H1 (cell line): ENCODE measurements around the gene PCDHGB1. TPM values are rescaled to one million over a fixed set of nuclear protein-coding genes. Genes with fewer than 3 reads are reported as not detected.

Experiments
- CTCF ChIA-PET: fragments of 300-600 bp; sonication (Branson Sonifier 250); formaldehyde crosslinking; loops from one replicate; lab custom pipeline; 2021; ENCODE audit not compliant: partially characterized antibody; lab: Charles Lee
- POLR2A ChIA-PET: fragments of 300-600 bp; sonication (Branson Sonifier 250); formaldehyde crosslinking; loops from one replicate; lab custom pipeline; 2021; ENCODE audit warnings: inconsistent platforms; ENCODE audit not compliant: partially characterized antibody; lab: Charles Lee
- DNase-seq, 2 experiments: peaks; one replicate each; pipeline versions ENCODE4 v3.0.0 to v3.0.0-alpha.2; 2010 to 2022; ENCODE audit warnings: low spot score in 2 of 2, low read depth in 1 of 2, mixed read lengths in 1 of 2
- FAIRE-seq: peaks from 2 replicates; lab custom pipeline; 2011; peaks lifted over from hg19 to GRCh38; lab: Jason Lieb, UNC
- H2AFZ ChIP-seq: 2 replicates; pipeline ENCODE4 v1.8.1; 2012; ENCODE audit warnings: low read length, inconsistent platforms
- H2AK5ac ChIP-seq: 2 replicates; pipeline ENCODE4 v1.6.1; 2013; ENCODE audit warnings: low read depth, low read length
- H2BK120ac ChIP-seq: replicated peaks from 2 replicates; pipeline ENCODE3; 2013; ENCODE audit warnings: low read depth, low read length, inconsistent platforms
- H2BK12ac ChIP-seq: 2 replicates; pipeline ENCODE4 v1.6.1; 2013; ENCODE audit warnings: low read depth, low read length
- H2BK15ac ChIP-seq: 2 replicates; pipeline ENCODE4 v1.6.1; 2013; ENCODE audit warnings: low read length
- H2BK20ac ChIP-seq: 2 replicates; pipeline ENCODE4 v1.6.1; 2013; ENCODE audit warnings: low read length
- H2BK5ac ChIP-seq: 2 replicates; pipeline ENCODE4 v1.6.1; 2013; ENCODE audit warnings: low read depth, low read length
- H3K14ac ChIP-seq: 2 replicates; pipeline ENCODE4 v1.6.1; 2013; ENCODE audit warnings: inconsistent platforms; ENCODE audit not compliant: insufficient read length
- H3K18ac ChIP-seq: 2 replicates; pipeline ENCODE4 v1.6.1; 2013; ENCODE audit warnings: low read length; ENCODE audit errors: extremely low read depth
- H3K23ac ChIP-seq: 2 replicates; pipeline ENCODE4 v1.6.1; 2013; ENCODE audit warnings: inconsistent platforms; ENCODE audit not compliant: insufficient read length
- H3K23me2 ChIP-seq: 2 replicates; pipeline ENCODE4 v1.6.1; 2013; ENCODE audit warnings: low read depth, low read length
- H3K27ac ChIP-seq: 2 replicates; pipeline ENCODE4 v1.6.1; 2011; ENCODE audit warnings: low read depth, low read length, inconsistent platforms
- H3K27me3 ChIP-seq, 4 experiments: replicated peaks in 1 of 4; 1 replicate in 1 of 4; 2 replicates in 3 of 4; pipeline versions ENCODE4 v1.6.1 to v1.8.1; 2011 to 2013; ENCODE audit warnings: low read length in 3 of 4, mild to moderate bottlenecking in 3 of 4, inconsistent platforms in 2 of 4, mixed read lengths in 2 of 4, moderate library complexity in 1 of 4; ENCODE audit not compliant: control insufficient read depth in 3 of 4, insufficient read depth in 3 of 4; ENCODE audit errors: extremely low read depth in 1 of 4
- H3K36me3 ChIP-seq, 4 experiments: 2 replicates each; pipeline versions ENCODE4 v1.6.1 to v1.8.1; 2011 to 2013; ENCODE audit warnings: mild to moderate bottlenecking in 4 of 4, low read length in 3 of 4, moderate library complexity in 2 of 4, control low read depth in 1 of 4, inconsistent platforms in 1 of 4; ENCODE audit not compliant: insufficient read depth in 4 of 4, control insufficient read depth in 2 of 4
- H3K4ac ChIP-seq: replicated peaks from 2 replicates; pipeline ENCODE3; 2013; ENCODE audit warnings: low read length, low read depth, mixed read lengths, inconsistent platforms; ENCODE audit not compliant: insufficient read length
- H3K4me1 ChIP-seq, 4 experiments: replicated peaks in 1 of 4; 1 replicate in 1 of 4; 2 replicates in 3 of 4; pipeline versions ENCODE4 v1.6.1 to v1.8.1; 2011 to 2013; ENCODE audit warnings: low read length in 3 of 4, inconsistent platforms in 2 of 4, mixed read lengths in 1 of 4; ENCODE audit not compliant: insufficient read depth in 4 of 4, control insufficient read depth in 3 of 4
- H3K4me2 ChIP-seq, 2 experiments: 2 replicates each; pipeline versions ENCODE4 v1.6.1 to v1.8.1; 2011 to 2013; ENCODE audit warnings: low read depth in 2 of 2, low read length in 2 of 2, control low read depth in 1 of 2, inconsistent platforms in 1 of 2, mild to moderate bottlenecking in 1 of 2; ENCODE audit not compliant: insufficient read depth in 1 of 2
- H3K4me3 ChIP-seq, 4 experiments: fragments of 200-600, 300-600 bp in 1 of 4; sonication (generic), shearing (Covaris generic), sonication (Bioruptor Twin) in 1 of 4; 2 replicates each; pipeline versions ENCODE4 v1.5.1 to v1.8.1; 2011 to 2016; ENCODE audit warnings: low read length in 4 of 4, low read depth in 3 of 4, control low read depth in 2 of 4, inconsistent platforms in 2 of 4, mild to moderate bottlenecking in 2 of 4, mixed read lengths in 1 of 4, moderate library complexity in 1 of 4; ENCODE audit not compliant: insufficient read depth in 2 of 4; ENCODE audit errors: extremely low read depth in 1 of 4
- H3K56ac ChIP-seq: replicated peaks from 2 replicates; pipeline ENCODE3; 2013; ENCODE audit warnings: low read depth, mild to moderate bottlenecking, mixed read lengths, low read length, inconsistent platforms; ENCODE audit not compliant: insufficient read length
- H3K79me1 ChIP-seq: 2 replicates; pipeline ENCODE4 v1.6.1; 2013; ENCODE audit warnings: low read depth, low read length, control low read depth
- H3K79me2 ChIP-seq, 2 experiments: 2 replicates each; pipeline versions ENCODE4 v1.6.1 to v1.8.1; 2012 to 2013; ENCODE audit warnings: low read length in 2 of 2, mild to moderate bottlenecking in 2 of 2, inconsistent platforms in 1 of 2; ENCODE audit not compliant: insufficient read depth in 2 of 2, control insufficient read depth in 1 of 2
- H3K9ac ChIP-seq, 4 experiments: replicated peaks in 1 of 4; 1 replicate in 1 of 4; 2 replicates in 3 of 4; pipeline versions ENCODE4 v1.6.1 to v1.8.1; 2011 to 2013; ENCODE audit warnings: low read depth in 3 of 4, low read length in 3 of 4, control low read depth in 2 of 4, mild to moderate bottlenecking in 2 of 4, moderate library complexity in 2 of 4, inconsistent platforms in 1 of 4; ENCODE audit errors: extremely low read depth in 1 of 4
- H3K9me3 ChIP-seq, 2 experiments: 2 replicates each; pipeline versions ENCODE4 v1.6.1 to v1.8.1; 2012 to 2013; ENCODE audit warnings: mild to moderate bottlenecking in 2 of 2, moderate library complexity in 2 of 2, control low read depth in 1 of 2, inconsistent platforms in 1 of 2, low read depth in 1 of 2, low read length in 1 of 2, mixed read lengths in 1 of 2; ENCODE audit not compliant: insufficient read depth in 2 of 2
- H4K20me1 ChIP-seq, 2 experiments: replicated peaks in 1 of 2; 2 replicates each; pipeline versions ENCODE3 to v1.8.1; 2011 to 2013; ENCODE audit warnings: inconsistent platforms in 2 of 2, low read length in 2 of 2, mild to moderate bottlenecking in 1 of 2; ENCODE audit not compliant: insufficient read depth in 2 of 2, control insufficient read depth in 1 of 2
- H4K5ac ChIP-seq: 2 replicates; pipeline ENCODE4 v1.6.1; 2013; ENCODE audit warnings: low read length, low read depth, mixed read lengths, inconsistent platforms; ENCODE audit not compliant: insufficient read length
- H4K8ac ChIP-seq: 2 replicates; pipeline ENCODE4 v1.8.0; 2013; ENCODE audit warnings: mild to moderate bottlenecking, moderate library complexity, low read length, inconsistent platforms; ENCODE audit not compliant: insufficient read depth; ENCODE audit errors: extremely low read depth
- H4K91ac ChIP-seq: replicated peaks from 2 replicates; pipeline ENCODE3; 2013; ENCODE audit warnings: low read length, mixed read lengths, inconsistent platforms; ENCODE audit not compliant: insufficient read length
- BACH1 ChIP-seq: IDR thresholded peaks from 2 replicates; pipeline ENCODE4 v1.6.1; 2012; ENCODE audit warnings: low read length, improper control_type of control experiment
- EGR1 ChIP-seq: IDR thresholded peaks from 2 replicates; pipeline ENCODE4 v1.6.1; 2011; ENCODE audit warnings: low read depth, low read length, borderline replicate concordance
- KDM5A ChIP-seq: fragments of 200-600 bp; IDR thresholded peaks from 2 replicates; pipeline ENCODE4 v1.7.1; 2012; ENCODE audit warnings: mild to moderate bottlenecking, low read length, inconsistent platforms, mixed read lengths
- POLR2AphosphoS5 ChIP-seq: IDR thresholded peaks from 2 replicates; pipeline ENCODE4 v1.6.1; 2011; ENCODE audit warnings: low read depth, low read length
- RAD21 ChIP-seq, 2 experiments: IDR thresholded peaks in 1 of 2; conservative IDR thresholded peaks in 1 of 2; 2 replicates each; pipeline ENCODE4 v1.6.1; 2011; ENCODE audit warnings: low read depth in 2 of 2, low read length in 2 of 2, improper control_type of control experiment in 1 of 2, inconsistent platforms in 1 of 2, mild to moderate bottlenecking in 1 of 2, moderate library complexity in 1 of 2
- YY1 ChIP-seq: IDR thresholded peaks from 2 replicates; pipeline ENCODE4 v1.6.1; 2011; ENCODE audit warnings: low read depth, mild to moderate bottlenecking, low read length
- WGBS, 2 experiments: shearing (Covaris generic) in 1 of 2; methylation state at CpG; one replicate each; pipeline versions ENCODE4 v1.1.6 to v1.1.7; 2013 to 2015; ENCODE audit warnings: low lambda C conversion rate in 2 of 2, mixed read lengths in 2 of 2, inconsistent platforms in 1 of 2, low coverage in 1 of 2, missing lambda C conversion rate in 1 of 2; ENCODE audit not compliant: insufficient replicate concordance in 2 of 2, insufficient coverage in 1 of 2, insufficient read length in 1 of 2; ENCODE audit errors: extremely low coverage in 1 of 2, missing lambda C conversion rate in 1 of 2; 5-methylcytosine and 5-hydroxymethylcytosine counted together
- polyA plus RNA-seq, 7 experiments: library from polyadenylated mRNA; depleted of rRNA in 3 of 7; stranded (reverse) in 5 of 7; unstranded in 2 of 7; fragments of >200 nt in 5 of 7; fragments of 200-250 nt in 2 of 7; gene quantifications; 1 replicate in 5 of 7; 2 replicates in 1 of 7; 4 replicates in 1 of 7; pipeline versions ENCODE4 v1.2.1 to v1.2.3, GENCODE V29; 2011 to 2013; ENCODE audit warnings: missing spikeins in 2 of 7, mixed read lengths in 2 of 7
- total RNA-seq: library from RNA; stranded (reverse); fragmentation: NEBNext Ultra II Directional; extraction: Animal tissue kit (Norgen Biotek cat#: 25700); gene quantifications from 2 replicates; pipeline ENCODE4 v1.2.1, GENCODE V29; 2021
- TF ChIP-seq, protein P1 (sequence below), 3 experiments: IDR thresholded peaks; 1 replicate in 2 of 3; 2 replicates in 1 of 3; pipeline versions ENCODE4 v1.5.1 to v1.6.1; 2011; ENCODE audit warnings: low read length in 3 of 3, mild to moderate bottlenecking in 3 of 3, inconsistent platforms in 2 of 3, low read depth in 1 of 3, moderate library complexity in 1 of 3; ENCODE audit not compliant: insufficient read depth in 1 of 3; ENCODE audit errors: control extremely low read depth in 1 of 3
- TF ChIP-seq, protein P2 (sequence below): IDR thresholded peaks from 2 replicates; pipeline ENCODE4 v1.6.1; 2012; ENCODE audit warnings: inconsistent platforms

Gene PCDHGB1
- total and polyA plus RNA-seq, 2 of the 8 experiments (the other 6 are each of a cell fraction or from before 2014, with no cell fraction given): 1.3 to 2.8 TPM

DNA sequence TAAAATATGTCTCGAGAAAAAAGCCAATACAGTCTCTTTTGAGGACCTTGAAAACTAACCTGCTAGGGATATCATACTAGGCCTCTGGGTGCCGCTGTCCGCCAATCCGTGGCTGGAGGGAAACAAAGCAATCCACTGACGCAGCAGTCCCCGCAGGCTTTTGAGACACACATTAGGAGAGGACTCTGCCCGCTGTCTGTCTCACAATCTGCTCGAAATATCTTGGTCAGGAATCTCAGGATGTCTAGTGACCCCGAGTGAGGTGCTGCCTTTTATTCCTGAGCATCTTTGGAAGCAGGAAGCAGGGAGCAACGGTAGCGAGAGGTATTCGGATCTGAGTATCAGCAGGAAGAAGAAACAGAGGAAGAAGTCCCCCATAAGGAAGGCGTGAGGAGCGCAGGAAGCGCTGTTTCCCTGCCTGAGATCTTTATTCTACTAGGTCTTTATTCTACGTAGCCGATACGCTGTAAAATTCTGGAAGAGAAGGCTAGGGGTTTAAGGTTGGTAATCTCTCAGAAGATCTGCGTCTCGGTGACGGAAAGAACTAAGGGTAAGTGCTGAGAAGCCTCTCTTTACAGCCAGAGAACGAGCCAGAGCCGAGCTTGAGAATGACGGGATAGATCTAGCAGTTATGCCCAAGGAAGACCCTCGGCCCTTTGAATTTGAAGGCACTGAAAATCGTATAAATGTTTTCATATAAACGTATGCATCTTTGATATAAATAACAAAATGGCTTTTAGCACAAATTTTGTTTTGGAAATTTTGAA, 23.6 kb upstream of the PCDHGB1 start:
- Histone ChIP-seq H3K36me3 (no peaks in the 10 kb centered on the region; a peak in 1 of 8 replicates), H3K18ac (no peak overlapping the region), H3K4me3 (peak overlapping the region; percentile 31 to 54 (median 50)), H4K20me1 (no peaks in the 10 kb centered on the region), H3K4me2 (peak overlapping the region; percentile 47 to 48), H4K91ac (peak overlapping the region; percentile 81), H2BK5ac (peak overlapping the region; percentile 77; the same call in 1 of the 2 replicates), H2BK15ac (no peak overlapping the region), H3K27ac (no peak overlapping the region), H3K56ac (no peak overlapping the region), H4K5ac (no peak overlapping the region), H2AFZ (peak overlapping the region; percentile 83), H3K4ac (no peak overlapping the region), H3K27me3 (no peaks in the 10 kb centered on the region), H3K14ac (no peak overlapping the region), H2BK120ac (no peak overlapping the region), H3K9me3 (peaks cover 11 to 12% of the 10 kb centered on the region in 2 experiments), H4K8ac (no peak overlapping the region), H3K4me1 (no peaks in the 10 kb centered on the region), H3K79me2 (no peaks in the 10 kb centered on the region), H2BK20ac (no peak overlapping the region), H3K23ac (no peak overlapping the region), H2AK5ac (no peak overlapping the region), H3K9ac (peak overlapping the region; percentile 34 to 77 (median 43); a peak in 4 of 7 replicates), H3K79me1 (no peaks in the 10 kb centered on the region), H2BK12ac (peak overlapping the region; percentile 56; the same call in 1 of the 2 replicates), H3K23me2 (0 out of 2 replicates have a peak, but pooled peaks cover 1% of the 10 kb centered on the region)
- ChIA-PET POLR2A (interaction anchor here (0.7 to 1.6 kb wide), 3 partner anchors 8 to 86 kb away, joined by 3 read pairs; no protein-coding TSS in a partner anchor), CTCF (interaction anchor here (0.6 to 4.0 kb wide), 13 partner anchors 9 to 402 kb away, joined by 3 to 19 read pairs (median 6); partner anchors contain the start of genes PCDHB11, PCDHGA10, PCDHGA2 and PCDHGA3)
- no peak for FAIRE-seq
- 57% methylated on average over 27 of the region's 27 CpGs; no CpG with 5 or more reads in 1 of the 2 experiments for WGBS, 2 experiments
- DNase-seq: peak in 1 of 2 experiments; percentile 73
- no peak for TF ChIP-seq KDM5A
- TF ChIP-seq, protein P1, sequence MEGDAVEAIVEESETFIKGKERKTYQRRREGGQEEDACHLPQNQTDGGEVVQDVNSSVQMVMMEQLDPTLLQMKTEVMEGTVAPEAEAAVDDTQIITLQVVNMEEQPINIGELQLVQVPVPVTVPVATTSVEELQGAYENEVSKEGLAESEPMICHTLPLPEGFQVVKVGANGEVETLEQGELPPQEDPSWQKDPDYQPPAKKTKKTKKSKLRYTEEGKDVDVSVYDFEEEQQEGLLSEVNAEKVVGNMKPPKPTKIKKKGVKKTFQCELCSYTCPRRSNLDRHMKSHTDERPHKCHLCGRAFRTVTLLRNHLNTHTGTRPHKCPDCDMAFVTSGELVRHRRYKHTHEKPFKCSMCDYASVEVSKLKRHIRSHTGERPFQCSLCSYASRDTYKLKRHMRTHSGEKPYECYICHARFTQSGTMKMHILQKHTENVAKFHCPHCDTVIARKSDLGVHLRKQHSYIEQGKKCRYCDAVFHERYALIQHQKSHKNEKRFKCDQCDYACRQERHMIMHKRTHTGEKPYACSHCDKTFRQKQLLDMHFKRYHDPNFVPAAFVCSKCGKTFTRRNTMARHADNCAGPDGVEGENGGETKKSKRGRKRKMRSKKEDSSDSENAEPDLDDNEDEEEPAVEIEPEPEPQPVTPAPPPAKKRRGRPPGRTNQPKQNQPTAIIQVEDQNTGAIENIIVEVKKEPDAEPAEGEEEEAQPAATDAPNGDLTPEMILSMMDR (IDR thresholded peaks at IDR 0.05; ENCODE audit: control extremely low read depth in 1 of 3, insufficient read depth in 1 of 3, low read depth in 1 of 3, low read length in 3 of 3): peak; percentile 58 to 74 (median 71)
- peak; percentile 34; the same call in 1 of the 2 replicates for TF ChIP-seq EGR1
- TF ChIP-seq RAD21 (IDR thresholded peaks at IDR 0.05 in 1 of 2, conservative IDR thresholded peaks at IDR 0.05 in 1 of 2; ENCODE audit: low read depth in 2 of 2, low read length in 2 of 2): peak; percentile 47 to 63
- TF ChIP-seq, protein P2, sequence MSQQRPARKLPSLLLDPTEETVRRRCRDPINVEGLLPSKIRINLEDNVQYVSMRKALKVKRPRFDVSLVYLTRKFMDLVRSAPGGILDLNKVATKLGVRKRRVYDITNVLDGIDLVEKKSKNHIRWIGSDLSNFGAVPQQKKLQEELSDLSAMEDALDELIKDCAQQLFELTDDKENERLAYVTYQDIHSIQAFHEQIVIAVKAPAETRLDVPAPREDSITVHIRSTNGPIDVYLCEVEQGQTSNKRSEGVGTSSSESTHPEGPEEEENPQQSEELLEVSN: peak; percentile 81
- peak; percentile 65 for TF ChIP-seq BACH1
- TF ChIP-seq POLR2AphosphoS5: peak; percentile 47; the same call in 1 of the 2 replicates
- no peak for TF ChIP-seq YY1
